Breast epithelium (tissue), 3 donors: Measurements from ENCODE around the gene FARSB.

Experiments
- POLR2AphosphoS5 ChIP-seq, 3 donors: sonication (generic); formaldehyde crosslinking; IDR thresholded peaks; one replicate each; pipeline ENCODE4 v1.6.1; 2017; ENCODE audit warnings: antibody characterized with exemption in 3 of 3
- TF ChIP-seq, protein P1 (sequence below), 3 donors: fragments of 450-650 bp; IDR thresholded peaks; one replicate each; pipeline ENCODE4 v1.5.1; 2016 to 2017; ENCODE audit warnings: antibody characterized with exemption in 3 of 3, mild to moderate bottlenecking in 3 of 3, moderate library complexity in 3 of 3

DNA sequence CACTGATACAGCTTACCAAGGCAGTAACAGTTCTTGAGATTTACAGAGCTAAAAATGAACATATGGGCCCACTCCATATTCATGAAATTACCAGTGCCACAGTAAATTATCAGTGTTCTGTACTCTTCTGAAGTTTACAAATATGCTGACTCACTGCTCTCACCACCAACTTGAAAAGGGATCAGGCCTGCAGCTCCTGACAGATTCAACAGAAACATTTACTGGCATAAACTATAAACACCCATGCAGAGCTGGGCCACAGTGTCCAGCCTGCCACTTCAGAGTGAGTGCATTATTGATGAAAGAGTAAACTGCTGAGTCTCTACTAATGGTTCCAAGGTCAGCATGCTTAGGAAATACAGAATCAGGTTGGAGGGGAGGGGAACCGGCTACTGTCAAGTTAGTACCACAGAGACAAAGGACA, 83.1 kb downstream of the FARSB start:
- TF ChIP-seq, protein P1, sequence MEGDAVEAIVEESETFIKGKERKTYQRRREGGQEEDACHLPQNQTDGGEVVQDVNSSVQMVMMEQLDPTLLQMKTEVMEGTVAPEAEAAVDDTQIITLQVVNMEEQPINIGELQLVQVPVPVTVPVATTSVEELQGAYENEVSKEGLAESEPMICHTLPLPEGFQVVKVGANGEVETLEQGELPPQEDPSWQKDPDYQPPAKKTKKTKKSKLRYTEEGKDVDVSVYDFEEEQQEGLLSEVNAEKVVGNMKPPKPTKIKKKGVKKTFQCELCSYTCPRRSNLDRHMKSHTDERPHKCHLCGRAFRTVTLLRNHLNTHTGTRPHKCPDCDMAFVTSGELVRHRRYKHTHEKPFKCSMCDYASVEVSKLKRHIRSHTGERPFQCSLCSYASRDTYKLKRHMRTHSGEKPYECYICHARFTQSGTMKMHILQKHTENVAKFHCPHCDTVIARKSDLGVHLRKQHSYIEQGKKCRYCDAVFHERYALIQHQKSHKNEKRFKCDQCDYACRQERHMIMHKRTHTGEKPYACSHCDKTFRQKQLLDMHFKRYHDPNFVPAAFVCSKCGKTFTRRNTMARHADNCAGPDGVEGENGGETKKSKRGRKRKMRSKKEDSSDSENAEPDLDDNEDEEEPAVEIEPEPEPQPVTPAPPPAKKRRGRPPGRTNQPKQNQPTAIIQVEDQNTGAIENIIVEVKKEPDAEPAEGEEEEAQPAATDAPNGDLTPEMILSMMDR (IDR thresholded peaks at IDR 0.05) = no peak
- TF ChIP-seq POLR2AphosphoS5 (IDR thresholded peaks at IDR 0.05) = no peak
